Esophagus muscularis mucosa (tissue), 4 donors: ENCODE measurements around the gene RPS21.

ENCODE experiments used
- EP300 ChIP-seq: sonication (generic); formaldehyde crosslinking; IDR thresholded peaks from one replicate; pipeline ENCODE4 v1.6.1; 2017; ENCODE audit warnings: antibody characterized with exemption
- POLR2A ChIP-seq: fragments of 450-650 bp; IDR thresholded peaks from one replicate; pipeline ENCODE4 v1.6.1; 2017; ENCODE audit warnings: antibody characterized with exemption, moderate library complexity, mild to moderate bottlenecking, low read depth
- POLR2AphosphoS5 ChIP-seq, 2 donors: sonication (generic); formaldehyde crosslinking; IDR thresholded peaks; one replicate each; pipeline ENCODE4 v1.6.1; 2017; ENCODE audit warnings: antibody characterized with exemption in 2 of 2
- TF ChIP-seq, protein P1 (sequence below), 3 experiments: fragments of 200-600 bp in 2 of 3; fragments of 450-650 bp in 1 of 3; sonication (generic) in 2 of 3; IDR thresholded peaks; one replicate each; pipeline ENCODE4 v1.5.1; 2017 to 2019; ENCODE audit warnings: antibody characterized with exemption in 3 of 3, mild to moderate bottlenecking in 2 of 3, moderate library complexity in 1 of 3

DNA sequence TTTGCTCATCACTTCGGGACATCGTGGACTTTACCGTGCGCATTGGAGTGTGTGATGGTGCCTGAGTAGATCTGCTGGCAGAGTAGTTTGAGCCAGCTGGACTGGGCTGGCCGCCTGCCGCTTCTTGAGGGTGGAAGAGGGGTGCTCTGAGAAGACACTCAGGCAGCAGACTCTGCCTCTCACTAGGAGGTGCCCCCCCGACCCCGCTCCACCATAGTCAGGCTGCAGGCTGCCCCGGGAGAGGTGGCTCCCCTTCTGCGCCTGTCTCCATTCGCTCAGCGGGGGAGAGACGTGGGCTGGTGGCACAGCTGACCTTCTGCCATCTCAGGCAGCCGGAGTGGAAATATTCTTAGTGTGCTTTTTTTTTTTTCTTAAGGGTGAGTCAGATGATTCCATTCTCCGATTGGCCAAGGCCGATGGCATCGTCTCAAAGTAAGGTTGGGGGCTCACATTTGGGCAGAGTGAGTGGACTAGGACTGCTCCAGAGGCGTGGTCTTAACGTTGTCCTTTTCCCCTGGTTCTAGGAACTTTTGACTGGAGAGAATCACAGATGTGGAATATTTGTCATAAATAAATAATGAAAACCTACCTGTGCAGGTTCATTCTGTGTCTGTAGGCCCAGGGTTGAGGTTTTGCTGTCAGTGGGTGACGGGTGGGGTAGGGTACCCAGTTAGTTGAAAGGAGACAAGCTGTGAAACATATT, 1.2 kb downstream of the RPS21 start:
- no peak for TF ChIP-seq POLR2A
- TF ChIP-seq, protein P1, sequence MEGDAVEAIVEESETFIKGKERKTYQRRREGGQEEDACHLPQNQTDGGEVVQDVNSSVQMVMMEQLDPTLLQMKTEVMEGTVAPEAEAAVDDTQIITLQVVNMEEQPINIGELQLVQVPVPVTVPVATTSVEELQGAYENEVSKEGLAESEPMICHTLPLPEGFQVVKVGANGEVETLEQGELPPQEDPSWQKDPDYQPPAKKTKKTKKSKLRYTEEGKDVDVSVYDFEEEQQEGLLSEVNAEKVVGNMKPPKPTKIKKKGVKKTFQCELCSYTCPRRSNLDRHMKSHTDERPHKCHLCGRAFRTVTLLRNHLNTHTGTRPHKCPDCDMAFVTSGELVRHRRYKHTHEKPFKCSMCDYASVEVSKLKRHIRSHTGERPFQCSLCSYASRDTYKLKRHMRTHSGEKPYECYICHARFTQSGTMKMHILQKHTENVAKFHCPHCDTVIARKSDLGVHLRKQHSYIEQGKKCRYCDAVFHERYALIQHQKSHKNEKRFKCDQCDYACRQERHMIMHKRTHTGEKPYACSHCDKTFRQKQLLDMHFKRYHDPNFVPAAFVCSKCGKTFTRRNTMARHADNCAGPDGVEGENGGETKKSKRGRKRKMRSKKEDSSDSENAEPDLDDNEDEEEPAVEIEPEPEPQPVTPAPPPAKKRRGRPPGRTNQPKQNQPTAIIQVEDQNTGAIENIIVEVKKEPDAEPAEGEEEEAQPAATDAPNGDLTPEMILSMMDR (IDR thresholded peaks at IDR 0.05): no peak
- TF ChIP-seq EP300: no peak
- TF ChIP-seq POLR2AphosphoS5 (IDR thresholded peaks at IDR 0.05): no peak
